Measurements from ENCODE around the gene NADK.
A peak's percentile ranks its signal among the peaks of the same experiment; 100 is the strongest.
"Not testable (repeated sequence)": the region's sequence is repeated elsewhere in the genome, so short reads cannot be mapped to it uniquely, and the experiment has no call there.

Gene NADK

GRCh38 chr1:1745651-1746565 is 32.4 kb downstream of the NADK start:
- DNase-seq, result peak; percentile 90

- not testable (repeated sequence) for DNase-seq
Observed at GRCh38 chr1:1742529-1742928, 35.7 kb downstream of the NADK start.

GRCh38 chr1:1741013-1741412 is 37.3 kb downstream of the NADK start:
- not testable (repeated sequence) for DNase-seq

- DNase-seq, result not testable (repeated sequence)
Observed at GRCh38 chr1:1738799-1739337, 39.4 kb downstream of the NADK start.

GRCh38 chr1:1737675-1738590 is 40.3 kb downstream of the NADK start:
- not testable (repeated sequence) for DNase-seq

- DNase-seq, result no peak
Observed at GRCh38 chr1:1732381-1732780, 45.9 kb downstream of the NADK start.

GRCh38 chr1:1730870-1731269 is 47.4 kb downstream of the NADK start:
- no peak for DNase-seq

- DNase-seq, result not testable (repeated sequence)
Observed at GRCh38 chr1:1730230-1730629, 48.0 kb downstream of the NADK start.

- DNase-seq, result not testable (repeated sequence)
Observed at GRCh38 chr1:1729116-1729816, 49.0 kb downstream of the NADK start.

- peak; percentile 77 for DNase-seq
Observed at GRCh38 chr1:1728308-1729005, 49.8 kb downstream of the NADK start.

- not testable (repeated sequence) for DNase-seq
Observed at GRCh38 chr1:1727131-1727651, 51.1 kb downstream of the NADK start.

GRCh38 chr1:1726088-1726487 is 52.2 kb downstream of the NADK start:
- not testable (repeated sequence) for DNase-seq

GRCh38 chr1:1724035-1724864 is 54.0 kb downstream of the NADK start, which contains the start of gene CDK11A:
Gene CDK11A, minus strand, starts transcription at chr1:1724357. Its CDS starts 1,539 bp downstream, at chr1:1722818.
- peak; percentile 100 for DNase-seq

GRCh38 chr1:1721201-1721600 is 57.1 kb downstream of the NADK start:
- DNase-seq, result no peak

GRCh38 chr1:1715109-1715883 is 63.0 kb downstream of the NADK start:
- not testable (repeated sequence) for DNase-seq

- DNase-seq, result not testable (repeated sequence)
Observed at GRCh38 chr1:1707897-1708296, 70.4 kb downstream of the NADK start.

GRCh38 chr1:1707241-1707640 is 71.0 kb downstream of the NADK start:
- not testable (repeated sequence) for DNase-seq

- DNase-seq, result not testable (repeated sequence)
Observed at GRCh38 chr1:1705623-1706022, 72.6 kb downstream of the NADK start.

GRCh38 chr1:1704284-1704957 is 73.8 kb downstream of the NADK start:
- DNase-seq, result not testable (repeated sequence)

Data from NCI-H510A treated with DMSO at 0.1 percent for 48 hours (cell line).